Fibroblast of villous mesenchyme (primary cell): Measurements from ENCODE around the gene CFAP157. TPM values are rescaled to one million over a fixed set of nuclear protein-coding genes. Genes with fewer than 3 reads are reported as not detected.

ENCODE experiments used
- DNase-seq: peaks from one replicate; pipeline ENCODE4 v3.0.0-alpha.2; 2010; ENCODE audit warnings: low read depth
- H3K4me3 ChIP-seq: 2 replicates; pipeline ENCODE4 v1.5.1; 2011; ENCODE audit warnings: low read depth, mild to moderate bottlenecking, low read length
- CTCF ChIP-seq: IDR thresholded peaks from 2 replicates; pipeline ENCODE4 v1.5.1; 2012; ENCODE audit warnings: low read depth, mild to moderate bottlenecking, low read length; ENCODE audit not compliant: insufficient read depth
- total RNA-seq: library from RNA; depleted of rRNA; stranded (reverse); fragments of >200 nt; gene quantifications from 2 replicates; pipeline ENCODE4 v1.2.3, GENCODE V29; 2012

Gene CFAP157
- total RNA-seq, 1 donor = under 0.01 TPM

- no peak for TF ChIP-seq CTCF
- H3K4me3 ChIP-seq = no peak overlapping the region
- no peak for DNase-seq
These were observed 2.3 kb downstream of the CFAP157 start for GRCh38 chr9:127708952-127709587.

DNA sequence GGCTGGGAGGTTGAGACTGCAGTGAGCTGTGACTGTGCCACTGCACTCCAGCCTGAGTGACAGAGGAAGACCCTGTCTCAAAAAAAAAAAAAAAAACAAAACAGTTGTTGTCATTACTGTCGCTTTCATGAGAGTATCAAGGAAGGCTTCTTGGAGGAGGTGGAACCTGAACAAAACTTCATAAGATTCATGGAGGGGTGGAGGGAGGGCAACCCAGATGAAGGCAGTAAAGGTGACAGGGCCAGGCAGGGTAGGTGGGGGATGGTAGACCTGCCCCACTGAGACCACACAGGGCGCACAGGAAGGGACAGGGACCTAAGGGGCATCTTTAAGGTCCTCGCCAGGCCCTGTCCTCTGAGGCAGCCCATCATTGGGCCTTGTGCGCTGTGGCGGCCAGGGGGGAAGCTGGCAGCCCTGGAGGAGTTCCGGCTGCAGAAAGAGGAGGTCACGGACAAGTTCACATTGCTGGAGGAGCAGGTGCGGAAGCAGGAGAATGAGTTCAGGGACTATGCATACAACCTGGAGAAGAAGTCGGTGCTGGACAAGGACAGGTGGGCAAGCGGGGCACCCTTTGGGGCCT is 3.5 kb downstream of the CFAP157 start:
- no peak for DNase-seq
- H3K4me3 ChIP-seq = no peak overlapping the region
- TF ChIP-seq CTCF = no peak

- DNase-seq = no peak
- TF ChIP-seq CTCF = no peak
- H3K4me3 ChIP-seq = no peak overlapping the region
These were observed 4.5 kb downstream of the CFAP157 start for GRCh38 chr9:127711226-127711701.

GRCh38 chr9:127711831-127712274 is 5.1 kb downstream of the CFAP157 start:
- TF ChIP-seq CTCF = no peak
- DNase-seq = no peak
- H3K4me3 ChIP-seq = no peak overlapping the region

DNA sequence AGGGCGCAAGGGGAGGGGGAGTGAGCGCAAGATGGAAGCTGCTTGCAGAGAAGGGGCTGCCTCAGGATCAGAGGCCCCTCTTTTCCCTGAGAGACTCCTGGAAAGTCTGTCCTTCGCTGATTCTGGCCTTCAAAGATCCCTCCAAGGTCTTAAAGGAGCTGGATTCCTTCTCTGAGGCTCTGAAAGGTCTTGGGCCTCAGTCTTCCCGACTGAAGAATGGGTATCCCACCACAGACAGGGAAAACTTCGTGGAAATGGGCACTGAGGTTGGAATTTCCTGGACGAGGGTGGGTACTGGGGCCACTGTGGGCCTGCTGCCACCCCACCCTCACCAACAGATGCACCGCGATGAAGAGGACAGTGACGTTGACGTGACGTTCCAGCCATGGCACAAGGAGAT is 5.6 kb downstream of the CFAP157 start:
- H3K4me3 ChIP-seq = no peak overlapping the region
- no peak for DNase-seq
- no peak for TF ChIP-seq CTCF

DNA sequence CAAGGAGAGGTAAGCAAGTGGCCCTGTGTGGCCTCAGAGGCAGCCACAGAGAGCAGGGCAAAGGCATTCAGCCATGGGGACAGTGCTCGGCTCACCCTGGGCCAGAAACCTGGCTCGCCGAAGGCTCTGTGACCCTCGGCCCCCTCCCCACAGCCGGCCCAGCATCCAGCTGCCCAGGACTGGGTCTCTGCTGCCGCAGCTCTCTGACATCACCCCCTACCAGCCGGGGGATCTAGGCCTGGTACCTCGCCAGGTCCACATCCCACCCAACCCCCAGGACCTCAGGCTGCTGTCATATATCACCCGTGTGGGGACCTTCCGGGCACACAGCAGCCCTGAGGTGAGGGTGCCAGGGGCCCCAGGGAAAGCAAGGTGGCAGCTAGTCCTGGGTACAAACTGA is 6.1 kb downstream of the CFAP157 start:
- TF ChIP-seq CTCF = no peak
- no peak for DNase-seq
- H3K4me3 ChIP-seq = no peak overlapping the region
